HCT116 (cell line): Measurements from ENCODE around the gene SNN. TPM values are rescaled to one million over a fixed set of nuclear protein-coding genes. Genes with fewer than 3 reads are reported as not detected.

Experiments
- ATAC-seq: fragments of 200-7000 bp; cut with Tn5 transposase; 2 replicates; pipeline ENCODE4 v1.9.1; 2020; ENCODE audit warnings: mild to moderate bottlenecking, moderate library complexity
- BruUV-seq: library from RNA; stranded (reverse); fragments of 400-500 nt; replicated peaks from 2 replicates; lab custom pipeline; 2021; lab: Mats Ljungman, UMichigan
- CTCF ChIA-PET: fragments of 300-600 bp; sonication (Branson Sonifier 250); formaldehyde crosslinking; loops from one replicate; lab custom pipeline; 2021; ENCODE audit warnings: antibody characterized with exemption; lab: Charles Lee
- POLR2A ChIA-PET: fragments of 300-600, 350-600 bp; sonication (Branson Sonifier 250); formaldehyde crosslinking; loops from one replicate; lab custom pipeline; 2021; ENCODE audit warnings: antibody characterized with exemption; lab: Charles Lee
- RAD21 ChIA-PET, 2 experiments: fragments of 300-600 bp; sonication (Branson Sonifier 250); formaldehyde crosslinking; loops; one replicate each; lab custom pipeline; 2023; ENCODE audit warnings: low total read pairs in 2 of 2; ENCODE audit not compliant: uncharacterized antibody in 2 of 2, unreplicated experiment in 2 of 2, low non-redundant PET in 1 of 2; lab: Charles Lee
- DNase-seq: peaks from one replicate; pipeline ENCODE4 v3.0.0-alpha.2; 2010; ENCODE audit warnings: low read depth, low spot score
- H2AFZ ChIP-seq: fragments of 200-600 bp; shearing (Covaris generic), sonication (generic); 2 replicates; pipeline ENCODE4 v1.6.1; 2017; ENCODE audit warnings: low read depth, mixed run types, mixed read lengths, antibody characterized with exemption, low read length; ENCODE audit not compliant: poor library complexity, severe bottlenecking
- H3K27ac ChIP-seq: 2 replicates; pipeline ENCODE4 v1.5.1; 2012; ENCODE audit warnings: low read depth, low read length
- H3K27me3 ChIP-seq: fragments of 200-600 bp; sonication (generic); 2 replicates; pipeline ENCODE4 v1.6.1; 2016; ENCODE audit warnings: mixed run types, low read length, mixed read lengths; ENCODE audit not compliant: insufficient read depth
- H3K36me3 ChIP-seq, 2 experiments: fragments of 200-500 bp in 1 of 2; fragments of 200-600 bp in 1 of 2; sonication (Bioruptor generic) in 1 of 2; sonication (generic) in 1 of 2; 2 replicates each; pipeline versions ENCODE4 v1.5.1 to v1.6.1; 2014 to 2016; ENCODE audit warnings: low read length in 2 of 2, inconsistent platforms in 1 of 2, mixed read lengths in 1 of 2, mixed run types in 1 of 2; ENCODE audit not compliant: insufficient read depth in 2 of 2, control insufficient read depth in 1 of 2
- H3K4me1 ChIP-seq, 2 experiments: fragments of 200-600 bp in 1 of 2; sonication (generic) in 1 of 2; 2 replicates each; pipeline versions ENCODE4 v1.5.1 to v1.6.1; 2012 to 2017; ENCODE audit warnings: low read length in 2 of 2, inconsistent platforms in 1 of 2, mild to moderate bottlenecking in 1 of 2, mixed read lengths in 1 of 2, mixed run types in 1 of 2, moderate library complexity in 1 of 2; ENCODE audit not compliant: insufficient read depth in 2 of 2, control insufficient read depth in 1 of 2
- H3K4me2 ChIP-seq: fragments of 200-600 bp; sonication (generic); 2 replicates; pipeline ENCODE4 v1.6.1; 2017; ENCODE audit warnings: mixed run types, low read length, mixed read lengths
- H3K4me3 ChIP-seq, 2 experiments: fragments of 200-600 bp in 1 of 2; sonication (generic) in 1 of 2; replicated peaks in 1 of 2; 2 replicates each; pipeline ENCODE4 v1.5.1; 2011 to 2016; ENCODE audit warnings: low read length in 2 of 2, control low read depth in 1 of 2, low read depth in 1 of 2, mild to moderate bottlenecking in 1 of 2, mixed read lengths in 1 of 2, mixed run types in 1 of 2
- H3K79me2 ChIP-seq: fragments of 200-600 bp; sonication (generic); 2 replicates; pipeline ENCODE4 v1.6.1; 2017; ENCODE audit warnings: mild to moderate bottlenecking, mixed run types, low read length, moderate library complexity, mixed read lengths; ENCODE audit not compliant: insufficient read depth
- H3K9ac ChIP-seq: fragments of 200-600 bp; sonication (generic); 2 replicates; pipeline ENCODE4 v1.6.1; 2016; ENCODE audit warnings: low read length, mixed read lengths
- H3K9me2 ChIP-seq: fragments of 200-600 bp; sonication (generic), shearing (Covaris generic); 2 replicates; pipeline ENCODE4 v1.6.1; 2017; ENCODE audit warnings: mixed run types, mild to moderate bottlenecking, moderate library complexity; ENCODE audit not compliant: insufficient read depth
- H3K9me3 ChIP-seq, 2 experiments: fragments of 200-500 bp in 1 of 2; fragments of 200-600 bp in 1 of 2; sonication (Bioruptor generic) in 1 of 2; sonication (generic) in 1 of 2; 2 replicates each; pipeline ENCODE4 v1.6.1; 2014 to 2017; ENCODE audit warnings: low read length in 2 of 2, mixed read lengths in 2 of 2, inconsistent platforms in 1 of 2, low read depth in 1 of 2, mild to moderate bottlenecking in 1 of 2, mixed run types in 1 of 2, moderate library complexity in 1 of 2; ENCODE audit not compliant: control insufficient read depth in 1 of 2, insufficient read depth in 1 of 2
- H4K20me1 ChIP-seq: fragments of 200-600 bp; sonication (generic), shearing (Covaris generic); 2 replicates; pipeline ENCODE4 v1.6.1; 2017; ENCODE audit warnings: mixed run types, mild to moderate bottlenecking, moderate library complexity; ENCODE audit not compliant: insufficient read depth
- ATF3 ChIP-seq: IDR thresholded peaks from 2 replicates; pipeline ENCODE4 v1.6.1; 2012
- CTCF ChIP-seq, 3 experiments: fragments of 200-600 bp in 1 of 3; sonication (generic) in 1 of 3; IDR thresholded peaks in 2 of 3; conservative IDR thresholded peaks in 1 of 3; 2 replicates each; pipeline ENCODE4 v1.5.1; 2012 to 2017; ENCODE audit warnings: low read depth in 2 of 3, low read length in 2 of 3, antibody characterized with exemption in 1 of 3, borderline replicate concordance in 1 of 3, control low read depth in 1 of 3, mild to moderate bottlenecking in 1 of 3, mixed read lengths in 1 of 3, mixed run types in 1 of 3, moderate library complexity in 1 of 3; ENCODE audit not compliant: insufficient read depth in 1 of 3
- EZH2 ChIP-seq: fragments of 200-600 bp; sonication (generic); IDR thresholded peaks from 2 replicates; pipeline ENCODE4 v1.6.1; 2017; ENCODE audit warnings: antibody characterized with exemption, mixed run types
- FOSL1 ChIP-seq: IDR thresholded peaks from 2 replicates; pipeline ENCODE4 v1.6.1; 2012; ENCODE audit warnings: low read depth
- REST ChIP-seq: IDR thresholded peaks from 2 replicates; pipeline ENCODE4 v1.6.1; 2012; ENCODE audit warnings: low read depth
- SP1 ChIP-seq: IDR thresholded peaks from 2 replicates; pipeline ENCODE4 v1.6.1; 2012; ENCODE audit warnings: low read depth
- SRF ChIP-seq: IDR thresholded peaks from 2 replicates; pipeline ENCODE4 v1.6.1; 2012; ENCODE audit warnings: low read depth
- YY1 ChIP-seq: IDR thresholded peaks from 2 replicates; pipeline ENCODE4 v1.6.1; 2011; ENCODE audit warnings: low read length, low read depth, moderate library complexity, mild to moderate bottlenecking; ENCODE audit not compliant: insufficient replicate concordance; ENCODE audit errors: extremely low read depth
- ZBTB33 ChIP-seq: IDR thresholded peaks from 2 replicates; pipeline ENCODE4 v1.6.1; 2011; ENCODE audit warnings: mild to moderate bottlenecking, low read length, moderate library complexity; ENCODE audit not compliant: insufficient replicate concordance; ENCODE audit errors: extremely low read depth
- intact Hi-C: fragments of 100-400 bp; cut with micrococcal nuclease; formaldehyde crosslinking; loops from 2 replicates; pipeline ENCODE4 v1.10.0; 2022
- total RNA-seq: library from RNA; stranded (reverse); gene quantifications from one replicate; pipeline ENCODE4 v1.2.1, GENCODE V29; 2021; ENCODE audit not compliant: unreplicated experiment

SNN gene
- total RNA-seq, 1 experiment from 2014 or later, result 12.2 TPM

GRCh38 chr16:11666103-11667055 lies 1.9 kb upstream of the SNN start:
- Histone ChIP-seq H3K4me3 (no peak overlapping the region), H3K9me3 (no peaks in the 10 kb centered on the region), H3K79me2 (no peaks in the 10 kb centered on the region), H3K27ac (no peak overlapping the region), H3K4me2 (no peak overlapping the region), H2AFZ (no peak overlapping the region), H3K27me3 (no peaks in the 10 kb centered on the region), H3K4me1 (peaks cover 10 to 27% of the 10 kb centered on the region in 2 experiments; a peak in 3 of 4 replicates), H4K20me1 (no peaks in the 10 kb centered on the region), H3K36me3 (no peaks in the 10 kb centered on the region), H3K9ac (no peak overlapping the region), H3K9me2 (no peaks in the 10 kb centered on the region)
- DNase-seq (no peak), ATAC-seq (no peak)
- intact Hi-C loops, result no loop called here
- TF ChIP-seq ZBTB33, result no peak
- TF ChIP-seq SRF, result no peak
- no peak for TF ChIP-seq SP1
- TF ChIP-seq FOSL1, result no peak
- TF ChIP-seq YY1, result no peak
- TF ChIP-seq REST, result no peak
- no peak for TF ChIP-seq CTCF (IDR thresholded peaks at IDR 0.05 in 2 of 3, conservative IDR thresholded peaks at IDR 0.05 in 1 of 3; ENCODE audit: borderline replicate concordance in 1 of 3, insufficient read depth in 1 of 3, low read depth in 2 of 3, low read length in 2 of 3)
- no peak for TF ChIP-seq EZH2
- no peak for TF ChIP-seq ATF3
- ChIA-PET POLR2A (no interaction called here), RAD21 (no interaction called here), CTCF (no interaction called here)
- BruUV-seq, result no TSS peak
